PC-9 (cell line): ENCODE measurements around the gene C14orf119.

Source experiments
- EZH2 ChIP-seq: fragments of 200-600 bp; sonication (generic); IDR thresholded peaks from 2 replicates; pipeline ENCODE4 v1.8.0; 2017; ENCODE audit warnings: antibody characterized with exemption, low read depth
- TF ChIP-seq, protein P1 (sequence below): fragments of 200-600 bp; sonication (generic); conservative IDR thresholded peaks from 2 replicates; pipeline ENCODE4 v1.6.1; 2017; ENCODE audit warnings: mixed run types, antibody characterized with exemption, mild to moderate bottlenecking, moderate library complexity

DNA sequence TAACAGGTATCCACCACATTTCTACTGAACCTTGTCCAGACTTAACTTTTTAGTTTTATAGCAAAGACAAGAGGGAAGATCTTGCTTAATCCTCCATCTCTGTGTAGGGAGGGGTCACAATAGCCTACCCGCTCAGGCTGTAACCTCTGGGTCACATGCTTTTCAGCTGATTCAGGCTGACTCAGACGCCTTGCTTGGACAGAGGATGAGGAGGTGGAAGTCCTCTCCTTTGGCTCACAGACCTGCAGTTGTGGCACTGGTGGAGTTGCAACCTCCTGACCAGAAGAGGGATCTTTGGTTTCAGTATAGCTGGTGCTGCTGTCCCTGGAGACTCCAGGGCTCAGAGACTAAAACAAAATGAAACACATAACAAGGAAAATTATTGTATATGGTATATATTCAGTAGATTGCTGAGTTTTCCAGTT lies 16.6 kb upstream of the C14orf119 start:
- TF ChIP-seq EZH2: no peak
- TF ChIP-seq, protein P1, sequence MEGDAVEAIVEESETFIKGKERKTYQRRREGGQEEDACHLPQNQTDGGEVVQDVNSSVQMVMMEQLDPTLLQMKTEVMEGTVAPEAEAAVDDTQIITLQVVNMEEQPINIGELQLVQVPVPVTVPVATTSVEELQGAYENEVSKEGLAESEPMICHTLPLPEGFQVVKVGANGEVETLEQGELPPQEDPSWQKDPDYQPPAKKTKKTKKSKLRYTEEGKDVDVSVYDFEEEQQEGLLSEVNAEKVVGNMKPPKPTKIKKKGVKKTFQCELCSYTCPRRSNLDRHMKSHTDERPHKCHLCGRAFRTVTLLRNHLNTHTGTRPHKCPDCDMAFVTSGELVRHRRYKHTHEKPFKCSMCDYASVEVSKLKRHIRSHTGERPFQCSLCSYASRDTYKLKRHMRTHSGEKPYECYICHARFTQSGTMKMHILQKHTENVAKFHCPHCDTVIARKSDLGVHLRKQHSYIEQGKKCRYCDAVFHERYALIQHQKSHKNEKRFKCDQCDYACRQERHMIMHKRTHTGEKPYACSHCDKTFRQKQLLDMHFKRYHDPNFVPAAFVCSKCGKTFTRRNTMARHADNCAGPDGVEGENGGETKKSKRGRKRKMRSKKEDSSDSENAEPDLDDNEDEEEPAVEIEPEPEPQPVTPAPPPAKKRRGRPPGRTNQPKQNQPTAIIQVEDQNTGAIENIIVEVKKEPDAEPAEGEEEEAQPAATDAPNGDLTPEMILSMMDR: no peak
